Measurements from ENCODE around the gene L3MBTL2. TPM values are rescaled to one million over a fixed set of nuclear protein-coding genes. Genes with fewer than 3 reads are reported as not detected.

The L3MBTL2 gene
- total RNA-seq, 2 donors from 2014 or later = 16.1 to 18.9 TPM

DNA sequence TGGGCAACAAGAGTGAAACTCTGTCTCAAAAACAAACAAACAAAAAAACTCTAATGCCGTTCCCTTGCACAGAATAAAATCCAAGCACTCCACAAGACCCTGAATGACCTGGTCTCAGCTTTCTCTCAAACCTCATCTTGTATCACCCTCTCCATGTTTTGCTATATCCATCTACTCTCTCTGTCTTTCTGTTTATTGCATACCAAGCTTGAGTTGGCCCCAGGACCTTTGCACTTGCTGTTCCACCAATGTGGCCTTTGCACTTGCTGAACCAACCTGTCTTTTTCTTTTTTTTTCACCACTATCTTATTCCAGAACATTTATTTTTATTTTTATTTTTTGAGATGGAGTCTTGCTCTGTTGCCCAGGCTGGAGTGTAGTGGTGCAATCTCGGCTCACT lies 2.0 kb upstream of the L3MBTL2 start:
- DNase-seq = no peak
- intact Hi-C loops (cut with DNase I, micrococcal nuclease) = no loop called here
- ATAC-seq = no peak

GRCh38 chr22:41204066-41204465 lies 1.0 kb upstream of the L3MBTL2 start:
- no peak for DNase-seq
- intact Hi-C loops (cut with DNase I, micrococcal nuclease) = no loop called here
- ATAC-seq = no peak

- DNase-seq (no peak), ATAC-seq (no peak)
- intact Hi-C loops (cut with DNase I, micrococcal nuclease) = no loop called here
Observed at GRCh38 chr22:41206719-41207118, 1.6 kb downstream of the L3MBTL2 start.

GRCh38 chr22:41215409-41215808 lies 10.3 kb downstream of the L3MBTL2 start:
- ATAC-seq = no peak

GRCh38 chr22:41215926-41216325 lies 10.8 kb downstream of the L3MBTL2 start:
- intact Hi-C loops (cut with DNase I, micrococcal nuclease) = no loop called here
- ATAC-seq (no peak), DNase-seq (no peak)

More at GRCh38 chr22:41215409-41215808, 10.3 kb downstream of the L3MBTL2 start:
- intact Hi-C loops (cut with DNase I, micrococcal nuclease) = no loop called here
- DNase-seq = no peak

DNA sequence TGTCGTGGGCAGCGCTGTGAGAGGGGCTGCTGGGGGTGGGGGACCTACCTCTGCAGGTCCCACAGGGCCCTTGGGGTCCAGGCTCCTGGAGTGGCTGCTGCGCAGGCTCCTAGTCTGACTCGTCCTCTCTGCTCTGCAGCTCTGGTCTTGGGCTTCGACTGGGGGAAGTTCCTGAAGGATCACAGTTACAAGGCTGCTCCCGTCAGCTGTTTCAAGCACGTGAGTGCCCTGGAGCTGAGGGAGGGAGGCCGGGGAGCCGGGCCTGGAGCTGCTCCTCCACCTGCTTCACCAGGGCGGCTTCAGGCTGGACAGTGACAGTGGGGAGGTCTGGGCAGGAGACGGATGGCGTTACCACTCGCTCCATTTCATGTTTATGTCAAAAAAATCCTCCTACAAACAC lies 11.9 kb downstream of the L3MBTL2 start:
- intact Hi-C loops (cut with DNase I, micrococcal nuclease) = no loop called here

GRCh38 chr22:41217553-41218157 lies 12.5 kb downstream of the L3MBTL2 start:
- DNase-seq (peak; percentile 53 to 67), ATAC-seq (peak; percentile 66)
- intact Hi-C loops (cut with DNase I, micrococcal nuclease) = no loop called here

More for the DNA sequence above, 11.9 kb downstream of the L3MBTL2 start:
- DNase-seq = no peak
- no peak for ATAC-seq

- no peak for ATAC-seq
- DNase-seq = no peak
- intact Hi-C loops (cut with DNase I, micrococcal nuclease) = no loop called here
Observed at GRCh38 chr22:41222846-41223507, 17.9 kb downstream of the L3MBTL2 start.

GRCh38 chr22:41223535-41223934 lies 18.4 kb downstream of the L3MBTL2 start:
- intact Hi-C loops (cut with DNase I, micrococcal nuclease) = no loop called here
- ATAC-seq (no peak), DNase-seq (no peak)

DNA sequence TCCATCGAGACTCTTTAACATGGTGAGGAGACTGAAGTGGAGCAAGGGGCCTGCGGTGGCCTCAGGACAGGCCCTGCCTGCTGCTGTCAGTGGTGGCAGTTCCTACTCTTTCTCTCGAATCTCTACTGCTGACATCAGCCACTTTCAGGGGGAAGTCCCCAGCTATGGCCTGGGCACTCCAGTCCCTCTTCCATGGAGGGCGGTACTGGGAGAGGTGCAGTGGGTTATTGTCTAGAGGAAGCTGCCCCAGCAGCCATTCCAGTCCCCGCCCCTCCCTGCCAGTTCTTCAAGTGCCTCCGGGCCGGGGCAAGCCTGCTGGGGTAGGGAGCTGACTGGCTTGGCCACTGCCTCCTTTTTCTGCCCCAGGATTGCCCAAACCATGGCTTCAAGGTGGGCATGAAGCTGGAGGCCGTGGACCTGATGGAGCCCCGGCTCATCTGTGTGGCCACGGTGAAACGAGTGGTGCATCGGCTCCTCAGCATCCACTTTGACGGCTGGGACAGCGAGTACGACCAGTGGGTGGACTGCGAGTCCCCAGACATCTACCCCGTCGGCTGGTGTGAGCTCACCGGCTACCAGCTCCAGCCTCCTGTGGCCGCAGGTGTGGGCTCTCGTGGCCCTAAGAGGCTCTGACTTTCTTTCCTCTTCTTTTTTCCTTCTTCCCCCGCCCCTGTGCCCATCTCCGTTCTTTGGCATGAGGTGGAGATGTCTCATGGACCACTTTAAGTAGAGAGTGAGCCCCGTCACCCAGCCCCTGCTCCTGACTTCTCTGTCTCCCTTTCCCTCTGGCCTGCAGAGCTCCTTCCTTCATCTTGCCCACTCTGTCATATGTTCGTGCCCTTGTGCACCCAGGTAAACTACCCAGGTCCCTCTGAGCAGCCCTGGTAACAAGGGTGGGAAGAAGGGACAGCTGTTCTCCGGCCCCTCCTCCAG lies 21.9 kb downstream of the L3MBTL2 start:
- DNase-seq (peak in 1 of 2 donors; percentile 15), ATAC-seq (no peak)
- intact Hi-C loops (cut with DNase I, micrococcal nuclease) = no loop called here

DNA sequence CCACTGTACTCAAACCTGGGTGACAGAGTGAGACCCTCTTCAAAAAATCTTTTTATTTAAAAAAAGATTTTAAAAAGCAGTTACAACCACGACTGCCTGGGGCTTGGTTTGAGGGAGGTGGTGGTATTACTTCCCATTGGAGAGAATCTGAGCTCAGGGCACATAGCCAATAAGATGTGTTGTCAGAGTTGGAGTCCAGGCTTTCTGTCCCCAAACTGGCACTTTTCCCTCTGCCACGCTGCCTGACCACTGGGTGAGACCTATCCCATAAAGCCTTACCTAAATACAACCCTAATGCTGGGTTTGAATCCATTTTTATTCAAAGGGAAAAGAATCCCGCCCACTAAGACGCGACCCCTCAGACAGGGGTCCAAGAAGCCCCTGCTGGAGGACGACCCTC lies 24.1 kb downstream of the L3MBTL2 start:
- intact Hi-C loops (cut with DNase I, micrococcal nuclease) = no loop called here
- DNase-seq (no peak), ATAC-seq (no peak)

DNA sequence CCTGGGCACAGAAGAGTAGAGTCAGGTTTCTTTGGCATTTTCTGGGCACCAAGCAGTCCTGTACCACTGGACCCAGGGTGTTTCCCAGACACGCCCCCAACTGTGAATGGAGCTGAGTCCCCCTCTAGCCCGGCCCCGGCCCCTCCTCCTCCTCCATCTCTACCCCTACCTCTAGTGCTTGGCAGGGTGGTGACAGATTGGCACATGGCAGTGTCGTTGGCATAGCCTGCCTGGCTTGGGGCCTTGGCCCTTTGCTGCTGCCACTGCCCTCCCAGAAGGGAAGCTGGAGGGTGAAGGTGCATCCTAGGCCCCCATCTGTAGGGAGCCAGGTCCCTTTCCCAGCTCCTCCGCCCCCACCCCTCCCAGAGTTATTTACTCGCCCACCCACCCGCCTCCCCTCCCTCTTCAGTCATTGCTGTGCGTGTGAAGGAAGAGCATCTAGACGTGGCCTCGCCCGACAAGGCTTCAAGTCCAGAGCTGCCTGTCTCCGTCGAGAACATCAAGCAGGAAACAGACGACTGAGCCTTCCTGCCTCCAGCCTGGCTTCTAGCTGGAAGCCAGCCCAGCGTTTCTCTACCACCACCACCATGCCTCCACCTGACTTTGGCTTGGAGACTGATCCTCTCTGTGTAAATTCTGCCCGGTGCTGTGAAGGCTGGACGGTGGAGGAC lies 24.8 kb downstream of the L3MBTL2 start:
- intact Hi-C loops (cut with DNase I, micrococcal nuclease) = no loop called here
- ATAC-seq = no peak
- DNase-seq = no peak

DNA sequence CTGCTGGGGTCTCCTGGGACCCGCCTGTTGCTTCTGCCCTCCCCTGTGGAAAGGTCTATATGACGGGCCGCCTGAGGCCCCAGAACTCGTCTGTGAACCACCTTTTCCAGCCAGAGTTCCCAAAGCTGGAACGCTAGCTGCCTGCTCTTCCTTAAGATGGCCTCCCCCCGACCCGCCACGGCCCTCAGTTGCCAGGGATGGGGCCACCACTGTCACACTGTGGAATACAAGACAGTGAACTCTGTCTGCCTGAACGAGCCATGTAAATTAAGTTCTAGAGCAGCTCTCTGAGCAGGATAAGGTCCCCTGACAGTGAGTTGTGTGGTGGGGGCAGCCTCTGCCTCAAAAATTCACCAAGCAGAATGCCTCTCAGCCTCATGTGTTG lies 25.3 kb downstream of the L3MBTL2 start:
- intact Hi-C loops (cut with DNase I, micrococcal nuclease) = no loop called here
- DNase-seq = no peak
- ATAC-seq = no peak

- no peak for DNase-seq
- intact Hi-C loops (cut with DNase I, micrococcal nuclease) = no loop called here
- no peak for ATAC-seq
Observed at GRCh38 chr22:41231369-41231768, 26.3 kb downstream of the L3MBTL2 start.

DNA sequence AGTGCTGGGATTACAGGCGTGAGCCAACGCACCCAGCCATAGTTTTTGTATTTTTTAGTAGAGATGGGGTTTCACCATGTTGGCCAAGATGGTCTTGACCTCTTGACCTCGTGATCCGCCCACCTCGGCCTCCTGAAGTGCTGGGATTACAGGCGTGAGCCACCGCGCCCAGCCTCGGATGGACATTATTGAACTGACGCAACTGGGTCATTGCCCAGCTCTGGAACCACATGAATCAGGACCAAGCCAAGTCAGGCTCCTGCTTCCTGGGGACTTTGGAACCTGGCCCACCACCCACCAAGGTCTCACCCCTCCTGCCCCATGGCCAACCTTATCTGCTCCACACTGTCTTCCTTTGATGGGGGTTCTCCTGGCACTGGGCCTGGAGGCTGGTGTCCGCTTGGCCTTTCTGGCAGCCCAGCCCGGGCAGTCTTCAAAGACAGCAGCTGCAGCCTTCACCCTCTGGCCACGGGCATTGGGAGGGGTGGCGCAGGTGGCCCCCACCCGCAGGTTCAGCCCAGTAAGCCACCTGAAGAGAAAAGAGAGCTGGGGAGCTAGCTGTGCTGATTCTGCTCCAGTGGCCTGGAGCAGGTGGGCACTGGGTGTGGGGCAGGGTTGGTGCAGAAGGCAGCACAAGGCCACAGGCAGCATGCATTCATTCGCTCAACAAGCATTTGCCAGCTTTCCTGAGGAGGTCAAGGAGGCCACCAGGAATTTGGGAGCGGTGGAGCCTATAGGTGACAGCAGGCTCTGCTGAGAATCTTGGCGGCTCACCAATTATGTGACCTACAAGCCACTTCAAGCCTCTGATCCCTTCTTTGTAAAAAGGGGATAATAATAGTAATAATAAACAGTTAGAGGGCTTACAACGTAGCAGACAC lies 29.9 kb downstream of the L3MBTL2 start:
- intact Hi-C loops (cut with DNase I, micrococcal nuclease) = no loop called here
- ATAC-seq = no peak
- no peak for DNase-seq

- intact Hi-C loops (cut with DNase I, micrococcal nuclease) = no loop called here
- ATAC-seq (no peak), DNase-seq (no peak)
Observed at GRCh38 chr22:41237036-41237706, 32.1 kb downstream of the L3MBTL2 start.

DNA sequence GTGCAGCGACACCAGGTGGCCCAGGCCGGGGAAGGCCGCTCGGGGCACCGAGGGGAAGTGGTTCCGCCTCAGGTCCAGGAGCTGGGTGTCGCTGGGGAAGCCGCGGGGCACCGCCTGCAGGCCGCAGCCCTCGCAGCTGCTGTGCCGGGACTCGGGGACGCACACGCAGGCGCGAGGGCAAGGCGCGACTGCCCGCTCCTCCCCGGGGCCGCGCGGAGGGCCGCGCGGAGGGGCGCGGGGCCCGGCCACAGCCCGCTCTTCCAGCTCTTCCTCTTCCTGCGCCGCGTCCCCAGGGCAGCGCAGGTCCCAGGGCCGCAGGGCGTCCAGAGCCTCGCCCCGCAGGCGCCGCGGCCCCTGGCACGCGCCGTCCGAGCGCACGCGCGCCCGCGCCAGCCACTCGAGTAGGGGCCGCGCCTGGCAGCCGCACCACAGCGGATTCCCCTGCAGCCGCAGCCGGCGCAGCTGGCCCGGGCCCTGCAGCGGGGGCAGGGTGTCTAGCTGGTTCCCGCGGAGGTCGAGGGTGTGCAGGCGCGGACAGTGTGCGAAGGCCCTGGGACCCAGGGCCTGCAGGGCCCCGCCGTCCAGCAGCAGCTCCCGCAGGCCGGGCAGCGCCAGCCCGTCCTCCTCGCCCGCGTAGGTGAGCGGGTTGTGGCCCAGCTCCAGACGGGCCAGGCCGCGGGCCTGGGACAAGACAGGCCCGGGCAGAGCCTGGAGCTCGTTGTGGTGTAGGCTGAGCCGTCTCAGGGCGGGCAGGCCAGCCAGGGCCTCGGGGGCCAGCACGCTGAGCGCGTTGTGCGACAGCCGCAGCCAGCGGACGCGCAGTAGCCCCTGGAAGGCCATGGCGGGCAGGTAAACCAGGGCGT lies 32.8 kb downstream of the L3MBTL2 start:
- peak; percentile 94 for ATAC-seq
- intact Hi-C loops (cut with DNase I, micrococcal nuclease) = no loop called here
- DNase-seq = peak; percentile 76 to 87

Data from left colon (tissue), 2 donors.